HEK293 (cell line): Measurements from ENCODE around the gene PHETA2.
A peak's percentile ranks its signal among the peaks of the same experiment; 100 is the strongest.

Source experiments
- GFI1B ChIP-seq: fragments of 450-650 bp; formaldehyde crosslinking; IDR thresholded peaks from 2 replicates; pipeline ENCODE4 v1.5.1; 2016; ENCODE audit warnings: missing biosample characterization, missing genetic modification characterization
- HIC1 ChIP-seq: fragments of 450-650 bp; formaldehyde crosslinking; IDR thresholded peaks from 2 replicates; pipeline ENCODE4 v1.5.1; 2016; ENCODE audit warnings: missing biosample characterization, missing genetic modification characterization
- KLF7 ChIP-seq: fragments of 450-650 bp; formaldehyde crosslinking; IDR thresholded peaks from 2 replicates; pipeline ENCODE4 v1.5.1; 2016; ENCODE audit warnings: missing biosample characterization, missing genetic modification characterization, borderline replicate concordance
- MZF1 ChIP-seq: fragments of 450-650 bp; formaldehyde crosslinking; IDR thresholded peaks from 2 replicates; pipeline ENCODE4 v1.5.1; 2017; ENCODE audit warnings: missing biosample characterization, missing genetic modification characterization, borderline replicate concordance
- YY2 ChIP-seq: fragments of 450-650 bp; formaldehyde crosslinking; IDR thresholded peaks from 2 replicates; pipeline ENCODE4 v1.5.1; 2016; ENCODE audit warnings: missing biosample characterization, missing genetic modification characterization
- ZNF114 ChIP-seq: fragments of 450-650 bp; formaldehyde crosslinking; IDR thresholded peaks from 2 replicates; pipeline ENCODE4 v1.5.0; 2017; ENCODE audit warnings: missing biosample characterization, missing genetic modification characterization
- ZNF132 ChIP-seq: fragments of 450-650 bp; formaldehyde crosslinking; IDR thresholded peaks from 2 replicates; pipeline ENCODE4 v1.5.1; 2017; ENCODE audit warnings: missing biosample characterization, missing genetic modification characterization, borderline replicate concordance
- ZNF157 ChIP-seq: fragments of 450-650 bp; formaldehyde crosslinking; IDR thresholded peaks from 2 replicates; pipeline ENCODE4 v1.5.1; 2016; ENCODE audit warnings: missing biosample characterization, missing genetic modification characterization
- ZNF184 ChIP-seq: fragments of 450-650 bp; IDR thresholded peaks from 2 replicates; pipeline ENCODE4 v1.5.1; 2018; ENCODE audit warnings: missing biosample characterization, mild to moderate bottlenecking, missing genetic modification characterization
- ZNF214 ChIP-seq: fragments of 450-650 bp; formaldehyde crosslinking; IDR thresholded peaks from 2 replicates; pipeline ENCODE4 v1.5.1; 2017; ENCODE audit warnings: missing biosample characterization, mild to moderate bottlenecking, missing genetic modification characterization, borderline replicate concordance
- ZNF248 ChIP-seq: fragments of 450-650 bp; formaldehyde crosslinking; IDR thresholded peaks from 2 replicates; pipeline ENCODE4 v1.5.1; 2017; ENCODE audit warnings: missing biosample characterization, missing genetic modification characterization
- ZNF280D ChIP-seq: fragments of 450-650 bp; formaldehyde crosslinking; IDR thresholded peaks from 2 replicates; pipeline ENCODE4 v1.5.1; 2016; ENCODE audit warnings: missing biosample characterization, missing genetic modification characterization
- ZNF292 ChIP-seq: fragments of 450-650 bp; formaldehyde crosslinking; IDR thresholded peaks from 2 replicates; pipeline ENCODE4 v1.5.1; 2016; ENCODE audit warnings: low read depth, missing biosample characterization, missing genetic modification characterization, borderline replicate concordance
- ZNF324 ChIP-seq: fragments of 450-650 bp; formaldehyde crosslinking; IDR thresholded peaks from 2 replicates; pipeline ENCODE4 v1.5.1; 2016; ENCODE audit warnings: missing biosample characterization, missing genetic modification characterization
- ZNF514 ChIP-seq: fragments of 450-650 bp; formaldehyde crosslinking; IDR thresholded peaks from 2 replicates; pipeline ENCODE4 v1.5.1; 2016; ENCODE audit warnings: missing biosample characterization, missing genetic modification characterization
- ZNF529 ChIP-seq: fragments of 450-650 bp; formaldehyde crosslinking; IDR thresholded peaks from 2 replicates; pipeline ENCODE4 v1.5.1; 2017; ENCODE audit warnings: missing genetic modification characterization, missing biosample characterization; ENCODE audit not compliant: insufficient replicate concordance
- ZNF560 ChIP-seq: fragments of 450-650 bp; formaldehyde crosslinking; IDR thresholded peaks from 2 replicates; pipeline ENCODE4 v1.5.1; 2017; ENCODE audit warnings: missing biosample characterization, missing genetic modification characterization, borderline replicate concordance
- ZNF585B ChIP-seq: fragments of 450-650 bp; formaldehyde crosslinking; IDR thresholded peaks from 2 replicates; pipeline ENCODE4 v1.5.1; 2016; ENCODE audit warnings: missing biosample characterization, missing genetic modification characterization
- ZNF629 ChIP-seq: fragments of 450-650 bp; formaldehyde crosslinking; IDR thresholded peaks from 2 replicates; pipeline ENCODE4 v1.5.1; 2017; ENCODE audit warnings: missing biosample characterization, missing genetic modification characterization
- ZNF777 ChIP-seq: fragments of 450-650 bp; formaldehyde crosslinking; IDR thresholded peaks from 2 replicates; pipeline ENCODE4 v1.5.1; 2017; ENCODE audit warnings: missing biosample characterization, missing genetic modification characterization, borderline replicate concordance
- ZNF785 ChIP-seq: fragments of 450-650 bp; formaldehyde crosslinking; IDR thresholded peaks from 2 replicates; pipeline ENCODE4 v1.5.1; 2016; ENCODE audit warnings: missing biosample characterization, missing genetic modification characterization
- ZNF791 ChIP-seq: fragments of 450-650 bp; formaldehyde crosslinking; IDR thresholded peaks from 2 replicates; pipeline ENCODE4 v1.5.1; 2016; ENCODE audit warnings: missing biosample characterization, missing genetic modification characterization
- ZXDB ChIP-seq: fragments of 450-650 bp; formaldehyde crosslinking; IDR thresholded peaks from 2 replicates; pipeline ENCODE4 v1.5.1; 2016; ENCODE audit warnings: missing biosample characterization, missing genetic modification characterization
- TF ChIP-seq, protein P1 (sequence below): fragments of 450-650 bp; formaldehyde crosslinking; IDR thresholded peaks from 2 replicates; pipeline ENCODE4 v1.5.1; 2016; ENCODE audit warnings: missing biosample characterization, missing genetic modification characterization, low read depth
- TF ChIP-seq, protein P2 (sequence below): fragments of 450-650 bp; formaldehyde crosslinking; IDR thresholded peaks from 2 replicates; pipeline ENCODE4 v1.5.1; 2017; ENCODE audit warnings: missing biosample characterization, mild to moderate bottlenecking, missing genetic modification characterization, moderate library complexity
- TF ChIP-seq, protein P3 (sequence below): fragments of 450-650 bp; formaldehyde crosslinking; IDR thresholded peaks from 2 replicates; pipeline ENCODE4 v1.5.1; 2016; ENCODE audit warnings: missing biosample characterization, missing genetic modification characterization
- TF ChIP-seq, protein P4 (sequence below): fragments of 450-650 bp; formaldehyde crosslinking; IDR thresholded peaks from 2 replicates; pipeline ENCODE4 v1.5.0; 2017; ENCODE audit warnings: missing biosample characterization, missing genetic modification characterization, borderline replicate concordance

Gene PHETA2

GRCh38 chr22:42070517-42071422 is 3.3 kb upstream of the PHETA2 start, which contains the start of gene NAGA (continued):
- TF ChIP-seq, protein P1, sequence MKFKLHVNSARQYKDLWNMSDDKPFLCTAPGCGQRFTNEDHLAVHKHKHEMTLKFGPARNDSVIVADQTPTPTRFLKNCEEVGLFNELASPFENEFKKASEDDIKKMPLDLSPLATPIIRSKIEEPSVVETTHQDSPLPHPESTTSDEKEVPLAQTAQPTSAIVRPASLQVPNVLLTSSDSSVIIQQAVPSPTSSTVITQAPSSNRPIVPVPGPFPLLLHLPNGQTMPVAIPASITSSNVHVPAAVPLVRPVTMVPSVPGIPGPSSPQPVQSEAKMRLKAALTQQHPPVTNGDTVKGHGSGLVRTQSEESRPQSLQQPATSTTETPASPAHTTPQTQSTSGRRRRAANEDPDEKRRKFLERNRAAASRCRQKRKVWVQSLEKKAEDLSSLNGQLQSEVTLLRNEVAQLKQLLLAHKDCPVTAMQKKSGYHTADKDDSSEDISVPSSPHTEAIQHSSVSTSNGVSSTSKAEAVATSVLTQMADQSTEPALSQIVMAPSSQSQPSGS (tag by site-specific recombination), result no peak
- TF ChIP-seq ZNF157 (tag by site-specific recombination) (no peak), ZNF529 (tag by site-specific recombination) (no peak), ZNF324 (tag by site-specific recombination) (no peak), ZNF114 (tag by site-specific recombination) (no peak), HIC1 (tag by site-specific recombination) (peak; percentile 94), ZNF585B (tag by site-specific recombination) (peak; percentile 77), ZXDB (tag by site-specific recombination) (peak; percentile 81), ZNF777 (tag by site-specific recombination) (no peak), YY2 (tag by site-specific recombination) (peak; percentile 37; the same call in 1 of the 2 replicates), ZNF629 (peak; percentile 46; the same call in 1 of the 2 replicates), MZF1 (tag by site-specific recombination) (no peak), ZNF214 (tag by site-specific recombination) (no peak), ZNF292 (no peak), GFI1B (tag by site-specific recombination) (no peak), ZNF132 (tag by site-specific recombination) (no peak), ZNF560 (tag by site-specific recombination) (no peak), ZNF514 (no peak), ZNF184 (tag by site-specific recombination) (no peak), ZNF280D (tag by site-specific recombination) (no peak), ZNF791 (tag by site-specific recombination) (no peak), ZNF248 (no peak), KLF7 (tag by site-specific recombination) (no peak), ZNF785 (tag by site-specific recombination) (no peak)
- TF ChIP-seq, protein P2, sequence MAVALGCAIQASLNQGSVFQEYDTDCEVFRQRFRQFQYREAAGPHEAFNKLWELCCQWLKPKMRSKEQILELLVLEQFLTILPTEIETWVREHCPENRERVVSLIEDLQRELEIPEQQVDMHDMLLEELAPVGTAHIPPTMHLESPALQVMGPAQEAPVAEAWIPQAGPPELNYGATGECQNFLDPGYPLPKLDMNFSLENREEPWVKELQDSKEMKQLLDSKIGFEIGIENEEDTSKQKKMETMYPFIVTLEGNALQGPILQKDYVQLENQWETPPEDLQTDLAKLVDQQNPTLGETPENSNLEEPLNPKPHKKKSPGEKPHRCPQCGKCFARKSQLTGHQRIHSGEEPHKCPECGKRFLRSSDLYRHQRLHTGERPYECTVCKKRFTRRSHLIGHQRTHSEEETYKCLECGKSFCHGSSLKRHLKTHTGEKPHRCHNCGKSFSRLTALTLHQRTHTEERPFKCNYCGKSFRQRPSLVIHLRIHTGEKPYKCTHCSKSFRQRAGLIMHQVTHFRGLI (tag by site-specific recombination), result no peak
- TF ChIP-seq, protein P3, sequence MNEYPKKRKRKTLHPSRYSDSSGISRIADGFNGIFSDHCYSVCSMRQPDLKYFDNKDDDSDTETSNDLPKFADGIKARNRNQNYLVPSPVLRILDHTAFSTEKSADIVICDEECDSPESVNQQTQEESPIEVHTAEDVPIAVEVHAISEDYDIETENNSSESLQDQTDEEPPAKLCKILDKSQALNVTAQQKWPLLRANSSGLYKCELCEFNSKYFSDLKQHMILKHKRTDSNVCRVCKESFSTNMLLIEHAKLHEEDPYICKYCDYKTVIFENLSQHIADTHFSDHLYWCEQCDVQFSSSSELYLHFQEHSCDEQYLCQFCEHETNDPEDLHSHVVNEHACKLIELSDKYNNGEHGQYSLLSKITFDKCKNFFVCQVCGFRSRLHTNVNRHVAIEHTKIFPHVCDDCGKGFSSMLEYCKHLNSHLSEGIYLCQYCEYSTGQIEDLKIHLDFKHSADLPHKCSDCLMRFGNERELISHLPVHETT, result no peak
- TF ChIP-seq, protein P4, sequence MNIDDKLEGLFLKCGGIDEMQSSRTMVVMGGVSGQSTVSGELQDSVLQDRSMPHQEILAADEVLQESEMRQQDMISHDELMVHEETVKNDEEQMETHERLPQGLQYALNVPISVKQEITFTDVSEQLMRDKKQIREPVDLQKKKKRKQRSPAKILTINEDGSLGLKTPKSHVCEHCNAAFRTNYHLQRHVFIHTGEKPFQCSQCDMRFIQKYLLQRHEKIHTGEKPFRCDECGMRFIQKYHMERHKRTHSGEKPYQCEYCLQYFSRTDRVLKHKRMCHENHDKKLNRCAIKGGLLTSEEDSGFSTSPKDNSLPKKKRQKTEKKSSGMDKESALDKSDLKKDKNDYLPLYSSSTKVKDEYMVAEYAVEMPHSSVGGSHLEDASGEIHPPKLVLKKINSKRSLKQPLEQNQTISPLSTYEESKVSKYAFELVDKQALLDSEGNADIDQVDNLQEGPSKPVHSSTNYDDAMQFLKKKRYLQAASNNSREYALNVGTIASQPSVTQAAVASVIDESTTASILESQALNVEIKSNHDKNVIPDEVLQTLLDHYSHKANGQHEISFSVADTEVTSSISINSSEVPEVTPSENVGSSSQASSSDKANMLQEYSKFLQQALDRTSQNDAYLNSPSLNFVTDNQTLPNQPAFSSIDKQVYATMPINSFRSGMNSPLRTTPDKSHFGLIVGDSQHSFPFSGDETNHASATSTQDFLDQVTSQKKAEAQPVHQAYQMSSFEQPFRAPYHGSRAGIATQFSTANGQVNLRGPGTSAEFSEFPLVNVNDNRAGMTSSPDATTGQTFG (tag by site-specific recombination), result no peak
